NCI-H2196 treated with DMSO at 0.1 percent for 48 hours (cell line): Measurements from ENCODE around the gene ZNF451.
A peak's percentile ranks its signal among the peaks of the same experiment; 100 is the strongest.
"Not testable (repeated sequence)": the region's sequence is repeated elsewhere in the genome, so short reads cannot be mapped to it uniquely, and the experiment has no call there.

Source experiments
- DNase-seq: peaks from one replicate; lab custom pipeline; 2025; ENCODE audit not compliant: unreplicated experiment; lab: John Stamatoyannopoulos, UW

The ZNF451 gene, protein sequence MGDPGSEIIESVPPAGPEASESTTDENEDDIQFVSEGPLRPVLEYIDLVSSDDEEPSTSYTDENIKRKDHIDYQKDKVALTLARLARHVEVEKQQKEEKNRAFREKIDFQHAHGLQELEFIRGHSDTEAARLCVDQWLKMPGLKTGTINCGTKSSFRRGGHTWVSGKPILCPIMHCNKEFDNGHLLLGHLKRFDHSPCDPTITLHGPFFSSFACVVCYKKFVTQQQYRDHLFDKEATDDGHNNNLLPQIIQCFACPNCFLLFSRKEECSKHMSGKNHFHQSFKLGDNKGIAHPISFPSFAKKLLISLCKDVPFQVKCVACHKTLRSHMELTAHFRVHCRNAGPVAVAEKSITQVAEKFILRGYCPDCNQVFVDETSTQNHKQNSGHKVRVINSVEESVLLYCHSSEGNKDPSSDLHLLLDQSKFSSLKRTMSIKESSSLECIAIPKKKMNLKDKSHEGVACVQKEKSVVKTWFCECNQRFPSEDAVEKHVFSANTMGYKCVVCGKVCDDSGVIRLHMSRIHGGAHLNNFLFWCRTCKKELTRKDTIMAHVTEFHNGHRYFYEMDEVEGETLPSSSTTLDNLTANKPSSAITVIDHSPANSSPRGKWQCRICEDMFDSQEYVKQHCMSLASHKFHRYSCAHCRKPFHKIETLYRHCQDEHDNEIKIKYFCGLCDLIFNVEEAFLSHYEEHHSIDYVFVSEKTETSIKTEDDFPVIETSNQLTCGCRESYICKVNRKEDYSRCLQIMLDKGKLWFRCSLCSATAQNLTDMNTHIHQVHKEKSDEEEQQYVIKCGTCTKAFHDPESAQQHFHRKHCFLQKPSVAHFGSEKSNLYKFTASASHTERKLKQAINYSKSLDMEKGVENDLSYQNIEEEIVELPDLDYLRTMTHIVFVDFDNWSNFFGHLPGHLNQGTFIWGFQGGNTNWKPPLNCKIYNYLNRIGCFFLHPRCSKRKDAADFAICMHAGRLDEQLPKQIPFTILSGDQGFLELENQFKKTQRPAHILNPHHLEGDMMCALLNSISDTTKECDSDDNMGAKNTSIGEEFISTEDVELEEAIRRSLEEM

GRCh38 chr6:57089687-57090457, at the start of gene ZNF451:
TSS of gene ZNF451 (plus strand) at chr6:57090188. CDS start at chr6:57090254, 66 bp downstream.
- peak; percentile 97 for DNase-seq

DNA sequence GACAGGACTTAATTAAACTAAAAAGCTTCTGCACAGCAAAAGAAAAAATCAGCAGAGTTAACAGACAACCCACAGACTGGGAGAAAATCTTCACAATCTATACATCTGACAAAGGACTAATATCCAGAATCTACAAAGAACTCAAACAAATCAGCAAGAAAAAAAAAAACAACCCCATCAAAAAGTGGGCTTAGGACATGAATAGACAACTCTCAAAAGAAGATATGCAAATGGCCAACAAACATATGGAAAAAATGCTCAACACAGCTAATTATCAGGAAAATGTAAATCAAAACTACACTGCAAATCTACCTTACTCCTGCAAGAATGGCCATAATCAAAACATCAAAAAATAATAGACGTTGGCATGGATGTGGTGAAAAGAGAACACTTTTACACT, 45.9 kb upstream of the ZNF451 start:
- not testable (repeated sequence) for DNase-seq

- DNase-seq, result no peak
Measured at GRCh38 chr6:57044568-57044967, 45.4 kb upstream of the ZNF451 start.

- DNase-seq, result peak; percentile 86
Measured at GRCh38 chr6:57046332-57047256, 43.4 kb upstream of the ZNF451 start, which contains the start of gene KIAA1586. TSS of gene KIAA1586 (plus strand) at chr6:57046693. CDS start at chr6:57046756, 63 bp downstream.

DNA sequence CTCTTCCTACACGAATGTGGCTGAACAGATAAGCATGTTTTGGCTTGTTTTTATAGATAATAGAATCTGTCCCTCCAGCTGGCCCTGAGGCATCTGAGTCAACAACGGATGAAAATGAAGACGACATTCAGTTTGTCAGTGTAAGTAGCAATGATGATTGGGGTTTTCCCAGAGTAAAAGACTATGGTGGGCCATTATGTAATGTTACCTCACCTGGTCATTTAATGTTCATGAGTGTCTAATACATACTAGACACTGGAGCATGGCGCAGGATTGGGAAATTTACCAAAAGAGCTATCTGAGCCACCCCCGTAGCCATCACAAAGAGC, 42.8 kb upstream of the ZNF451 start:
- not testable (repeated sequence) for DNase-seq

DNA sequence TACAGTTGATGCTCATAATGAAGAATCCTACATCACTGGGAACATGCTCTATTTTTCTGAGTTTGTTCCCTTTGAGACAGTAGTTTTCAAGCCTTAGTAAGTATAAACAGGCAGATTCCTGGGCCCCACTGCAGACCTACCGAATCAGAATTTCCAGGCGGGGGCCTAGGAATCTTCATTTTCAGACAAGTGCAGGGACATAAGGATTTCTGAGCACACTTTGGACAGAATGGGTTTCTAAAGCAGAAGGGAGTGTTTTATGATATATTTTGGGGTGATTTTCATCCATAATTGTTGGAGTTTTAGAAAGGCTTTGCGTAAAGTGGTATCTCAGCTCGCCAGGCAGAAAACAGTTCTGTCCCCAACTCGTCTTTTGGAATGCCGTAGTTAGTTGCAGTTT, 42.1 kb upstream of the ZNF451 start:
- not testable (repeated sequence) for DNase-seq

DNA sequence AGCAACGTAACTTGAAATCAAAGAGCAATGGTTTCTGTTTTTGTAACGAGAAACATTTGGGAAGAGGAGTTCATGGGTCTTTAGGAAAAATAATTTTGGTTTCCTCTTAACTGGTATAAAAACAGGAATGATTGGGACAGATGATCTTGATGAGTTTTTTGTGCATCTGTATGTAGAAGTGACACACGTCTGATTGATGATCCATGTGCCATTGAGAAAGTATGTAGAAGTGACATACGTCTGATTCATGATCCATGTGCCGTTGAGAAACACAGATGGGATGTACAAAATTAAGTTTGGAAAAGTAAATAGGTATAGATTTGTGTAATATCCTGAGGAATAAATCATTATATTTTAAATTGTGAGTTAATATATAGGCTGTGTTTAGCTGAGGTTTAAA, 41.4 kb upstream of the ZNF451 start:
- no peak for DNase-seq

- DNase-seq, result no peak
Measured at GRCh38 chr6:57063847-57064246, 26.1 kb upstream of the ZNF451 start.

GRCh38 chr6:57064809-57065208, 25.2 kb upstream of the ZNF451 start:
- DNase-seq, result no peak

DNA sequence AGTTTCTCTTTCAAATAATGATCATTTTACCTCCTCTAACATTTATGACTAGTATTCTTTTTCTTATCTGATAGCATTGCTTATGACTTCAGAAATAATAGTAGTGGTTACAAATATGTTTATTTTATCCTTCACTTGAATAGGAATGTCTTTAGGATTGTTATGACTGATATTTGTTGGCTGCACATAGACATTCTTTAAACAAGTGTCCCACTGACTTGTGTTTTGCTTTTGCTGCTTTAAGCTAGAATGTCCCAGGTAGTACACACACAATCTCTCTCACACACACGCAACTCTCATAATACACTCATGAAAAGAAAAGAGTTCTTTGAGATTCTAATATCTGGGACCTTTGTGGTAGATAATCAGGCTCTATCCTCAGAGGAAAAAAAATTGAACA, 21.9 kb upstream of the ZNF451 start:
- no peak for DNase-seq

DNA sequence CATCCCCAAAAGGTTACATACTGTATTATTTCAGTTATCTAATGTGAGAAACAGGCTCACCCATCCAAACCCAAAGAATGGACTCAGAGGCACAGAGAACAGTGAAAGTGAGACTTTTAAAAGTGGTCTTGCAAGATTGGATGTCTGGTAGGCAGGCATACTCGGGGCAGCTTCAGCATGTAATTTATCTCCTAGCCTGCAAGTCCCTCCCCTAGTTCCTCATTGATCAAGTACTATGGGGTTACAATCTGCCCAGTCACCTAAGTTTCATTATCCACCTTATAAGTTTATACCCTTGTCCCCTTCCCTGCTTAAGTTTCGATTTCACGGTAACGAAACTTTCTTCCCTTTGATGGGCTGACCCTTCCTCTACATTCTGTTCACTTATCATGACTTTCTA, 20.8 kb upstream of the ZNF451 start:
- no peak for DNase-seq

DNA sequence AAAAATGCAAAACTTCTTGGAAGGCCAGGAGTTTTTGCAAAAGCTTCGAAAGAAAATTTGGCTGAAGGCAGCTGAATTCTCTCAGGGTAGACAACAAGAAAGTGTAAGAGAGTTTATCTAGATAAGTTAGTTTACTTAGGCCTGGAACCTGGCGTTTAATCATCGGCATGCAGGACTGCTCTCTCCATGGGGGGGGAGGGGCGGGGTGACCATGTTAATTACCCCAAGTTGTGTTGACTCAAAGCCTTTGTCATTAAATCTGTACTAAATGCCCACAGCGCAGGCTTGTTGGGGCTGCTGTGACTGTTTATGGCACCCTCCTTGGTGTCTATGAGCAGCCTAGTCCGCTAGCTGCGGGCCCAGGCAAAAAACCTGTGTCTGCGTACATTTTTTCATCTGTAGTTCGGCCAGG, 20.1 kb upstream of the ZNF451 start:
- DNase-seq, result no peak

- DNase-seq, result no peak
Measured at GRCh38 chr6:57072108-57072507, 17.9 kb upstream of the ZNF451 start.

DNA sequence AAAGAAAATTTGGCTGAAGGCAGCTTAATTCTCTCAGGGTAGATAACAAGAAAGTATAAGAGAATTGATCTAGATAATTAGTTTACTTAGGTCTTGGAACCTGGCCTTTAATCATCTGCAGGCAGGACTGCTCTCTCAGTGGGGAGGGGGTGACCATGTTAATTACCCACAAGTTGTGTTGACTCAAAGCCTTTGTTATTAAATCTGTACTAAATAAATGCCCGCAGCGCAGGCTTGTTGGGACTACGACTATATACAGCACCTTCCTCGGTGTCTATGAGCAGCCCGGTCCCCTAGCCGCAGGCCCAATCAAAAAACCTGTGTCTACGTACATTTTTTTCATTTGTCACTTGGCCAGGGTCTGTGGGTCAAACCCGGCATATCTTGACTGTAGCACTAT, 15.6 kb upstream of the ZNF451 start:
- no peak for DNase-seq

GRCh38 chr6:57075092-57075491, 14.9 kb upstream of the ZNF451 start:
- no peak for DNase-seq

DNA sequence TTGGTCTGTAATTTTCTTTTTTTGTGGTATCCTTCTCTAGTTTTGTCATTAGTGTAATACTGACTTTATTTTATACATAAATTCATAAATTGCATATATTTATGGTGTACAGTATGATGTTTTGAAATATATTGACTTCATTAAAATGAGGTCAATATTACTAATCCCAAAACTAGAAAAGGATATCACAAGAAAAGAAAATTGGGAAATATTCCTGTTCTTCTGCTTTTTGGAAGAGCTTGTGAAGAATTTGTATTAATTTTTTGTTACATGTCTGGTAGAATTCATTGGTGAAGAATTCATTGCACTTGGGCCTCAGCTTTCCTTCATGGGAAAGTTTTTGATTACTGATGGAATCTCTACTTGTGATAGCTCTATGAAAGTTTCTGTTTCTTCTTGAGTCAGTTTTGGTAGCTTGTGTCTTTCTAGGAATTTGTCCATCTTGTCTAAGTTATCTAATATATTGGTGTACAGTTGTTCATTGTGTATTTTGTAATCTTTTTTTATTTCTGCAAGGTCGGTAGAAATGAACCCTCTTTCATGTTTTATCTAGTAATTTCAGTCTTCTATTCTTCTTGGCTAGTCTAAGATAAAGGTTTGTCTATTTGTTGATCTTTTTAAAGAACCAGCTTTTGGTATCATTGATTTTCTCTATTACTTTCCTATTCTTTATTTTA, 11.3 kb upstream of the ZNF451 start:
- no peak for DNase-seq

DNA sequence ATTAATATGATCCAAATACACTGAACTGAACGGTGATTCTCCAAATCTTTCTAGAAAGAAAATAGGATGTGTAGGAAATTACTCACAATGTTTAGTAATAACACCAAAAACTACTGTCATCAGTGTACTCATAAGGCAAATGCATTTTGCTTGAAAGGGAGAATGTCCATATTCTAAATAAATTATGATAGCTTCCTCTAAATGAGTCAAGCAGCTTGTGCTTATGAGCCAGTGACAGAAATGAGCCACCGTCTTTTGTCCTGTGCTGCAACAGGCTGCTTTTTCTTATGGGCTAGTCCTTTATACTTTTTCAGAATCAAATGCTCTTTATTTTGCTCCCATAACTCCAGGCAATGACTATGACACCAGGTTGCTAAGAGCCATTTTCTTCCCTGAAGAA, 4.5 kb upstream of the ZNF451 start:
- DNase-seq, result no peak

DNA sequence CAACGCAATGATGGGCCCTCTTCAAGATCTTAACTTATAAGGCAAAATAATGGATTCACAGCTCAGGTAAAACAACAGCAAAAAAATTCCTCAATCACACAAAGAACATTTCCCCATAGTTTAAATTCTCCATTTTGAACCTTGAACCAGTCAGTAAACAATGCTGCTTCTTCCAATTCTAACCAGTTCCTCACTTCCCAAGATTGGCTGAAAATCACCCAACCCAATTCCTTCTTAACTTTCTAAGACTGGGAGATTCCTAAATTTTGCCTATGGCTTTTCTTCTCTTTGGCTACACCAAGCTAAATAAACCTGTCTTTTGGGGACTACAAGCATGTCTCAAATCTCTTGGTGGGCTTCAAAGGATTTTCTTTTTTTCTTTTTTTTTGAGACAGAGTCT, 3.1 kb upstream of the ZNF451 start:
- DNase-seq, result no peak

DNA sequence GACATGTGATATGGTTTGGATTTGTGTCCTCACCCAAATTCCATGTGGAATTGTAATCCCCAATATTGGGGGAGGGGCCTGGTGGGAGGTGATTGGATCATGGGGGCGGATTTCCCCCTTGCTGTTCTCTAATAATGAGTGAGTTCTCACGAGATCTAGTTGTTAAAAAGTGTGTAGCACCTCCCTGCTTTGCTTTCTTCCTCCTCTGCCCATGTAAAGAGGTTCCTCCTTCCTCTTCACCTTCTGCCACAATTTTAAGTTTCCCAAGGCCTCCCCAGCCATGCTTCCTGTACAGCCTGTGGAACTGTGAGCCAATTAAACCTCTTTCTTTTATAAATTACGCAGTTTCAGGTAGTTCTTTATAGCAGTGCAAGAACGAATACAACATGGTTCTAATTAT, 2.1 kb upstream of the ZNF451 start:
- DNase-seq, result no peak
